Stomach (tissue), 4 donors: ENCODE measurements around the gene BAIAP3.

ENCODE experiments used
- EP300 ChIP-seq: sonication (generic); formaldehyde crosslinking; IDR thresholded peaks from one replicate; pipeline ENCODE4 v1.6.1; 2017; ENCODE audit warnings: antibody characterized with exemption
- TF ChIP-seq, protein P1 (sequence below), 7 experiments: fragments of 450-650 bp in 4 of 7; fragments of 200-600 bp in 3 of 7; sonication (generic) in 3 of 7; IDR thresholded peaks; one replicate each; pipeline ENCODE4 v1.5.1; 2016 to 2019; ENCODE audit warnings: antibody characterized with exemption in 7 of 7, control low read depth in 2 of 7, mild to moderate bottlenecking in 1 of 7

DNA sequence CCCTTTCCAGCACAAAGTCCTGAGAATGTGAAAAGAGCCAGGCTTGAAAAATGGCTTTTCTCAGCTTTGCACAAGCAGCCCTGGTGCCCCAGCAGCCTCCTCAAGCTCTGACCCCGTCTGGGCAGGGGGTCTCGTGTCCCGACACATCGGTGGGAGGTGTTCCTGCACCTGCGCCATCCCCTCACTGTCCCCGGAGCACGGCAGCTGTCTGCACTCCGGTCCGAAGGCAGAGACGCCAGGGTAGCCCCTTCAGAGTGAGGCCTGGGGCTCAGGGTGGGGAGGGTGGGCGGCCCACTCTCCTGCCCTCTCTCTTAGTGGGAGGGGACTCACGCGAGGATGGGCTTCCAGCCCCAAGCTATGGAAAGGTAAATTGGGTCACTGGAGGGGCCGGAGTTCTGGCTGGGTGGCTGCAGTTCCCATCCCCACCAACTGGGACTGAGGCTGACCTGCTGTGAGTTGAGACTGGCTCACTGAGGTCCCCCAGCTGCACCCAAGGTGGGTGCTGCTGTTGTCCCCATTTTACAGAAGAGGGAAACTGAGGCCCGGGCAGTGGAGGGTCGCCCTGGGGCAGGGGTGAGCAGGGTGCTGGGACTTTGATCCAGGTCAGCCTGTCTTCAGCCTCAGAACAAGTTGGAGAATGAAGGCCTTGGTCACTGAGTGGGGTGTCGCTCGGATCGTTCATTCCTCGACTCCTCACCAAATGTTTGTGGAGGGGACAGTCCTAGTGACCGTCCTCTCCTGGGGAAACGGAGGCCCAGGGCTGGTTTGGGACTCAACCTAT lies 2.3 kb upstream of the BAIAP3 start:
- no peak for TF ChIP-seq EP300
- TF ChIP-seq, protein P1, sequence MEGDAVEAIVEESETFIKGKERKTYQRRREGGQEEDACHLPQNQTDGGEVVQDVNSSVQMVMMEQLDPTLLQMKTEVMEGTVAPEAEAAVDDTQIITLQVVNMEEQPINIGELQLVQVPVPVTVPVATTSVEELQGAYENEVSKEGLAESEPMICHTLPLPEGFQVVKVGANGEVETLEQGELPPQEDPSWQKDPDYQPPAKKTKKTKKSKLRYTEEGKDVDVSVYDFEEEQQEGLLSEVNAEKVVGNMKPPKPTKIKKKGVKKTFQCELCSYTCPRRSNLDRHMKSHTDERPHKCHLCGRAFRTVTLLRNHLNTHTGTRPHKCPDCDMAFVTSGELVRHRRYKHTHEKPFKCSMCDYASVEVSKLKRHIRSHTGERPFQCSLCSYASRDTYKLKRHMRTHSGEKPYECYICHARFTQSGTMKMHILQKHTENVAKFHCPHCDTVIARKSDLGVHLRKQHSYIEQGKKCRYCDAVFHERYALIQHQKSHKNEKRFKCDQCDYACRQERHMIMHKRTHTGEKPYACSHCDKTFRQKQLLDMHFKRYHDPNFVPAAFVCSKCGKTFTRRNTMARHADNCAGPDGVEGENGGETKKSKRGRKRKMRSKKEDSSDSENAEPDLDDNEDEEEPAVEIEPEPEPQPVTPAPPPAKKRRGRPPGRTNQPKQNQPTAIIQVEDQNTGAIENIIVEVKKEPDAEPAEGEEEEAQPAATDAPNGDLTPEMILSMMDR (IDR thresholded peaks at IDR 0.05): no peak
